Measurements from ENCODE around the gene ABLIM1.

DNA sequence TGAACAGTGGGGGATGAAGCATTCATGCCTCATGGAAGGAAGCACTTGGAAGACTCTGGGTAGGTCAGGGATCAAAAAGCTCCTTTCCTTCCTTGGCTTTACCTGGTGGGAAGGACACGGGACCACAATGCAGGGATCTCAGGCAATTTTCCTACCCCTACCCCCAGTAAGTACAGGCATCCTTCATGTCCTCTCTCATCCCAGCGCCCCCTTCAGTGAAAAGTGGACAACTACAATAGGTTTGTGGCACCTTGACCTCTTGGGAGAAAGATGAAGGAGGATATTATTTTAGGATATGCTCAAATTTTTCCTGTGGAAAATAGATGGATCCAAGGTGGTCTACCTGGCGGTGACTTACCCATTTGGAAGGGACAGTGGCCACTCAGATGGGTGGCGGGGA is 270.3 kb downstream of the ABLIM1 start:
- TF ChIP-seq POLR2A (IDR thresholded peaks at IDR 0.05; ENCODE audit: low read length) (no peak), GATA1 (IDR thresholded peaks at IDR 0.05; ENCODE audit: low read depth, low read length) (no peak)

All from erythroblast (primary cell).